Measurements from ENCODE around the gene SOCS4. TPM values are rescaled to one million over a fixed set of nuclear protein-coding genes. Genes with fewer than 3 reads are reported as not detected.
A peak's percentile ranks its signal among the peaks of the same experiment; 100 is the strongest.
"Not testable (repeated sequence)": the region's sequence is repeated elsewhere in the genome, so short reads cannot be mapped to it uniquely, and the experiment has no call there.

The SOCS4 gene
- polyA plus RNA-seq, 3 donors = 17.4 to 19.4 (median 19.1) TPM

GRCh38 chr14:55051423-55052268 is 24.6 kb downstream of the SOCS4 start, which contains the start of gene MAPK1IP1L:
TSS of gene MAPK1IP1L (plus strand) at chr14:55051647. CDS start at chr14:55061684, 10,037 bp downstream.
- DNase-seq (ENCODE audit: low read depth in 3 of 3, low spot score in 2 of 3) = peak; percentile 88 to 90 (median 89)

- DNase-seq (ENCODE audit: low read depth in 3 of 3, low spot score in 2 of 3) = no peak
Observed at GRCh38 chr14:55052269-55052930, 25.4 kb downstream of the SOCS4 start.

GRCh38 chr14:55053018-55053417 is 26.0 kb downstream of the SOCS4 start:
- no peak for DNase-seq (ENCODE audit: low read depth in 3 of 3, low spot score in 2 of 3)

- DNase-seq (ENCODE audit: low read depth in 3 of 3, low spot score in 2 of 3) = no peak
Observed at GRCh38 chr14:55053500-55053899, 26.5 kb downstream of the SOCS4 start.

- no peak for DNase-seq (ENCODE audit: low read depth in 3 of 3, low spot score in 2 of 3)
Observed at GRCh38 chr14:55054098-55054497, 27.1 kb downstream of the SOCS4 start.

GRCh38 chr14:55057919-55058318 is 30.9 kb downstream of the SOCS4 start:
- DNase-seq (ENCODE audit: low read depth in 3 of 3, low spot score in 2 of 3) = no peak

GRCh38 chr14:55059333-55059732 is 32.3 kb downstream of the SOCS4 start:
- DNase-seq (ENCODE audit: low read depth in 3 of 3, low spot score in 2 of 3) = no peak

GRCh38 chr14:55062517-55063351 is 35.7 kb downstream of the SOCS4 start:
- DNase-seq (ENCODE audit: low read depth in 3 of 3, low spot score in 2 of 3) = no peak

GRCh38 chr14:55064896-55065295 is 37.9 kb downstream of the SOCS4 start:
- DNase-seq (ENCODE audit: low read depth in 3 of 3, low spot score in 2 of 3) = not testable (repeated sequence)

GRCh38 chr14:55065411-55065810 is 38.4 kb downstream of the SOCS4 start:
- no peak for DNase-seq (ENCODE audit: low read depth in 3 of 3, low spot score in 2 of 3)

GRCh38 chr14:55066223-55066622 is 39.2 kb downstream of the SOCS4 start:
- DNase-seq (ENCODE audit: low read depth in 3 of 3, low spot score in 2 of 3) = no peak

GRCh38 chr14:55070981-55071411 is 44.0 kb downstream of the SOCS4 start:
- no peak for DNase-seq (ENCODE audit: low read depth in 3 of 3, low spot score in 2 of 3)

GRCh38 chr14:55071870-55072640 is 45.0 kb downstream of the SOCS4 start:
- DNase-seq (ENCODE audit: low read depth in 3 of 3, low spot score in 2 of 3) = peak in 1 of 3 donors; percentile 26

- DNase-seq (ENCODE audit: low read depth in 3 of 3, low spot score in 2 of 3) = no peak
Observed at GRCh38 chr14:55073856-55074255, 46.8 kb downstream of the SOCS4 start.

GRCh38 chr14:55074662-55075061 is 47.6 kb downstream of the SOCS4 start:
- DNase-seq (ENCODE audit: low read depth in 3 of 3, low spot score in 2 of 3) = no peak

GRCh38 chr14:55075628-55076175 is 48.7 kb downstream of the SOCS4 start:
- no peak for DNase-seq (ENCODE audit: low read depth in 3 of 3, low spot score in 2 of 3)

- no peak for DNase-seq (ENCODE audit: low read depth in 3 of 3, low spot score in 2 of 3)
Observed at GRCh38 chr14:55077170-55078151, 50.4 kb downstream of the SOCS4 start.

- not testable (repeated sequence) for DNase-seq (ENCODE audit: low read depth in 3 of 3, low spot score in 2 of 3)
Observed at GRCh38 chr14:55079961-55080360, 52.9 kb downstream of the SOCS4 start.

Measured in right renal cortex interstitium (tissue), 3 donors.